Fibroblast of the aortic adventitia (primary cell): ENCODE results near the gene MYO16. TPM values are rescaled to one million over a fixed set of nuclear protein-coding genes. Genes with fewer than 3 reads are reported as not detected.

Source experiments
- DNase-seq: peaks from one replicate; pipeline ENCODE4 v3.0.0-alpha.2; 2010; ENCODE audit warnings: low read depth
- H3K4me3 ChIP-seq: 2 replicates; pipeline ENCODE4 v1.5.1; 2011; ENCODE audit warnings: low read depth, mild to moderate bottlenecking, control low read depth, low read length, moderate library complexity
- total RNA-seq: library from RNA; depleted of rRNA; stranded (reverse); fragments of >200 nt; gene quantifications from 2 replicates; pipeline ENCODE4 v1.2.3, GENCODE V29; 2012; ENCODE audit warnings: low replicate concordance
- TF ChIP-seq, protein P1 (sequence below): IDR thresholded peaks from 2 replicates; pipeline ENCODE4 v1.5.1; 2011; ENCODE audit warnings: mild to moderate bottlenecking, low read length, control low read depth, inconsistent platforms; ENCODE audit not compliant: insufficient read depth

The MYO16 gene
- total RNA-seq, 1 donor = under 0.01 TPM

DNA sequence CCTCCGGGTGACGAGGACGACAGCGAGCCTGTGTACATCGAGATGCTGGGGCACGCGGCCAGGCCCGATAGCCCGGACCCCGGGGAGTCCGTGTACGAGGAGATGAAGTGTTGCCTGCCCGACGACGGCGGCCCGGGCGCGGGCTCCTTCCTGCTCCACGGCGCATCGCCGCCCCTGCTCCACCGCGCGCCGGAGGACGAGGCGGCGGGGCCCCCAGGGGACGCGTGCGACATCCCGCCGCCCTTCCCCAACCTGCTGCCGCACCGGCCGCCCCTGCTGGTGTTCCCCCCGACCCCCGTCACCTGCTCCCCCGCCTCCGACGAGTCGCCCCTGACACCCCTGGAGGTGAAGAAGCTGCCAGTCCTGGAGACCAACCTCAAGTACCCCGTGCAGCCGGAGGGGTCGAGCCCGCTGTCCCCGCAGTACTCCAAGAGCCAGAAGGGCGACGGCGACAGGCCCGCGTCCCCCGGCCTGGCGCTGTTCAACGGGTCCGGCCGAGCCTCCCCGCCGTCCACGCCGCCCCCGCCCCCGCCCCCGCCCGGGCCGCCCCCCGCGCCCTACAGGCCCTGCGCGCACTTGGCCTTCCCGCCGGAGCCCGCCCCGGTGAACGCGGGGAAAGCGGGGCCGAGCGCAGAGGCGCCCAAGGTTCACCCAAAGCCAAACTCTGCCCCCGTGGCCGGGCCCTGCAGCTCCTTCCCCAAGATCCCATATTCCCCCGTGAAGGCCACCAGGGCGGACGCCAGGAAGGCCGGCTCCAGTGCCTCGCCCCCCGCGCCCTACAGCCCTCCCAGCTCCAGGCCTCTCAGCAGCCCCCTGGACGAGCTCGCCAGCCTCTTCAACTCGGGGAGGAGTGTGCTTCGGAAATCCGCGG lies 511.3 kb downstream of the MYO16 start:
- TF ChIP-seq, protein P1, sequence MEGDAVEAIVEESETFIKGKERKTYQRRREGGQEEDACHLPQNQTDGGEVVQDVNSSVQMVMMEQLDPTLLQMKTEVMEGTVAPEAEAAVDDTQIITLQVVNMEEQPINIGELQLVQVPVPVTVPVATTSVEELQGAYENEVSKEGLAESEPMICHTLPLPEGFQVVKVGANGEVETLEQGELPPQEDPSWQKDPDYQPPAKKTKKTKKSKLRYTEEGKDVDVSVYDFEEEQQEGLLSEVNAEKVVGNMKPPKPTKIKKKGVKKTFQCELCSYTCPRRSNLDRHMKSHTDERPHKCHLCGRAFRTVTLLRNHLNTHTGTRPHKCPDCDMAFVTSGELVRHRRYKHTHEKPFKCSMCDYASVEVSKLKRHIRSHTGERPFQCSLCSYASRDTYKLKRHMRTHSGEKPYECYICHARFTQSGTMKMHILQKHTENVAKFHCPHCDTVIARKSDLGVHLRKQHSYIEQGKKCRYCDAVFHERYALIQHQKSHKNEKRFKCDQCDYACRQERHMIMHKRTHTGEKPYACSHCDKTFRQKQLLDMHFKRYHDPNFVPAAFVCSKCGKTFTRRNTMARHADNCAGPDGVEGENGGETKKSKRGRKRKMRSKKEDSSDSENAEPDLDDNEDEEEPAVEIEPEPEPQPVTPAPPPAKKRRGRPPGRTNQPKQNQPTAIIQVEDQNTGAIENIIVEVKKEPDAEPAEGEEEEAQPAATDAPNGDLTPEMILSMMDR = no peak
- H3K4me3 ChIP-seq = no peak overlapping the region
- DNase-seq = no peak

- DNase-seq = no peak
These were observed 512.3 kb downstream of the MYO16 start for GRCh38 chr13:109141706-109142105.

DNA sequence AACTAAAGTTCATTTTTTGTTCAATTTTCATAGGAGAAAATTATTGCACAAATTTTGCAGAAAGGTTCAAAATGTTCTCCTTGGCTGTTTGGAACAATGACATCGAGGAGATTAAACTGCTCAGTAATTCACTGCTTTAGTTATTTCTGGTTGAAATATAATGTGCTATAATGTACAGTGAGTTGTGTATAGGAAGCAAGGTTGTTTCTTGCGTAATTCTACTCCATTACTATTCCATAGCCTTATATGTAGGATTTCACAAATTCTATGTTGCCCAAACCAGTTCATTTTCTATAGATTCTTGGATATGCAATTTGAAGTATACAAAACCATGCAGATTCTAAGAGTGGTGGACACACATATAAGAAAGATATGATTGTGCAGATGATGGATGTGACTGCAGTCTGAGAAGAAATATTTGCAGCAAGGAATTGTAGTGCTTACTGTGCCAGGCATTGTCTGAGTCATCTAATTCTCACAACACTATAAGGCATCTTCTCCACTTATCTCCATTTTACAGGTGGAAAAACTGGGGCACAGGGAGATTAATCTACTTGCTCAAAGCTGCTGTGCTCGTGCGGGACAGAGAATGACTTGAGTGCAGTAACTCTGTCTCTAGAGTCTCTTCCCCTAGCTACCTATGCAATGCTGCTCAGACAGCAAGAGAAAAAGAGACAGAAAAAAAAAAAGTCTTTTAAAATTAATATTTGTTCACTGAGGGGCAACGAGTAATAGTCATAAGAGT lies 515.5 kb downstream of the MYO16 start:
- DNase-seq = peak; percentile 18

More at GRCh38 chr13:109141706-109142105, 512.3 kb downstream of the MYO16 start:
- TF ChIP-seq, protein P1 = no peak
- H3K4me3 ChIP-seq = no peak overlapping the region

GRCh38 chr13:109145631-109146030 lies 516.2 kb downstream of the MYO16 start:
- no peak overlapping the region for H3K4me3 ChIP-seq
- DNase-seq = peak; percentile 78
- TF ChIP-seq, protein P1 = peak; percentile 94

More for the DNA sequence above, 515.5 kb downstream of the MYO16 start:
- H3K4me3 ChIP-seq = no peak overlapping the region
- TF ChIP-seq, protein P1 = no peak

DNA sequence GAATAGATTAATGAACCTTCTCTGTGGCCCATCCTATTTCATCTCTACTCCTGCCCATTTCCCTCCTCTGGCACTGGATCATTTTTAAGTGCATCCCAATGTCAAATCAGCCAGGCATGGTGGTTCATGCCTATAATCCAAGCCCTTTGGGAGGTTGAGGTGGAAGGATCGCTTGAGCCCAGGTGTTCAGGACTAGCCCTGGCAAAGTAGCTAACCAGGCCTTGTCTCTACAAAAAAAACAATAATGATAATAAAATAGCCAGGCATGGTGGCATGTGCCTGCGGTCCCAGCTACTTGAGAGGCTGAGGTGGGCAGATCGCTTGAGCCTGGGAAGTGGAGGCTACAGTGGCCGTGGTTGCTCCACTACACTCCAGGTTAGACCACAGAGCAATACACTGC lies 517.0 kb downstream of the MYO16 start:
- H3K4me3 ChIP-seq = no peak overlapping the region
- no peak for DNase-seq
- TF ChIP-seq, protein P1 = no peak

- H3K4me3 ChIP-seq = no peak overlapping the region
- TF ChIP-seq, protein P1 = no peak
- DNase-seq = peak; percentile 80
These were observed 517.7 kb downstream of the MYO16 start for GRCh38 chr13:109146912-109147647.
